Uterus (tissue), 2 donors: ENCODE data around the gene SNCAIP.

Experiments used
- CTCF ChIP-seq, 4 experiments: fragments of 200-600 bp in 2 of 4; fragments of 450-650 bp in 2 of 4; sonication (generic) in 2 of 4; IDR thresholded peaks; one replicate each; pipeline ENCODE4 v1.5.1; 2016 to 2019; ENCODE audit warnings: antibody characterized with exemption in 4 of 4, mild to moderate bottlenecking in 2 of 4, moderate library complexity in 1 of 4
- POLR2A ChIP-seq, 2 donors: fragments of 450-650 bp; IDR thresholded peaks; one replicate each; pipeline ENCODE4 v1.6.1; 2016; ENCODE audit warnings: antibody characterized with exemption in 2 of 2, mild to moderate bottlenecking in 1 of 2, moderate library complexity in 1 of 2

- no peak for TF ChIP-seq CTCF (IDR thresholded peaks at IDR 0.05)
- TF ChIP-seq POLR2A (IDR thresholded peaks at IDR 0.05): no peak
These were observed 7.9 kb downstream of the SNCAIP start for GRCh38 chr5:122319897-122320296.
